ENCODE results near the gene FAM89A. TPM values are rescaled to one million over a fixed set of nuclear protein-coding genes. Genes with fewer than 3 reads are reported as not detected.

FAM89A gene
- total and polyA plus RNA-seq, 2 of the 13 experiments (the other 11 are each of a cell fraction or from before 2014, with no cell fraction given) = 0.35 to 0.44 TPM

- TF ChIP-seq ZNF407 (CRISPR knock-in tag; IDR thresholded peaks at IDR 0.05; ENCODE audit: not compliant biosample characterization) (peak; percentile 65), ZNF878 (CRISPR knock-in tag; IDR thresholded peaks at IDR 0.05) (no peak; the same call in 1 of the 2 replicates), HINFP (CRISPR knock-in tag; IDR thresholded peaks at IDR 0.05; ENCODE audit: low read depth) (0 out of 2 replicates have a peak, but pooled peaks have one; percentile 21), ZSCAN30 (CRISPR knock-in tag; IDR thresholded peaks at IDR 0.05) (no peak), E2F1 (CRISPR knock-in tag; IDR thresholded peaks at IDR 0.05) (peak; percentile 38), FOXK1 (CRISPR knock-in tag; IDR thresholded peaks at IDR 0.05; ENCODE audit: borderline replicate concordance, low read depth) (peak; percentile 69; the same call in 1 of the 2 replicates), ZSCAN20 (CRISPR knock-in tag; IDR thresholded peaks at IDR 0.05; ENCODE audit: borderline replicate concordance) (no peak), MTERF4 (CRISPR knock-in tag; IDR thresholded peaks at IDR 0.05) (0 out of 2 replicates have a peak, but pooled peaks have one; percentile 8), ZZZ3 (CRISPR knock-in tag; IDR thresholded peaks at IDR 0.05; ENCODE audit: borderline replicate concordance) (no peak; the same call in 1 of the 2 replicates)
- TF ChIP-seq, protein P1, sequence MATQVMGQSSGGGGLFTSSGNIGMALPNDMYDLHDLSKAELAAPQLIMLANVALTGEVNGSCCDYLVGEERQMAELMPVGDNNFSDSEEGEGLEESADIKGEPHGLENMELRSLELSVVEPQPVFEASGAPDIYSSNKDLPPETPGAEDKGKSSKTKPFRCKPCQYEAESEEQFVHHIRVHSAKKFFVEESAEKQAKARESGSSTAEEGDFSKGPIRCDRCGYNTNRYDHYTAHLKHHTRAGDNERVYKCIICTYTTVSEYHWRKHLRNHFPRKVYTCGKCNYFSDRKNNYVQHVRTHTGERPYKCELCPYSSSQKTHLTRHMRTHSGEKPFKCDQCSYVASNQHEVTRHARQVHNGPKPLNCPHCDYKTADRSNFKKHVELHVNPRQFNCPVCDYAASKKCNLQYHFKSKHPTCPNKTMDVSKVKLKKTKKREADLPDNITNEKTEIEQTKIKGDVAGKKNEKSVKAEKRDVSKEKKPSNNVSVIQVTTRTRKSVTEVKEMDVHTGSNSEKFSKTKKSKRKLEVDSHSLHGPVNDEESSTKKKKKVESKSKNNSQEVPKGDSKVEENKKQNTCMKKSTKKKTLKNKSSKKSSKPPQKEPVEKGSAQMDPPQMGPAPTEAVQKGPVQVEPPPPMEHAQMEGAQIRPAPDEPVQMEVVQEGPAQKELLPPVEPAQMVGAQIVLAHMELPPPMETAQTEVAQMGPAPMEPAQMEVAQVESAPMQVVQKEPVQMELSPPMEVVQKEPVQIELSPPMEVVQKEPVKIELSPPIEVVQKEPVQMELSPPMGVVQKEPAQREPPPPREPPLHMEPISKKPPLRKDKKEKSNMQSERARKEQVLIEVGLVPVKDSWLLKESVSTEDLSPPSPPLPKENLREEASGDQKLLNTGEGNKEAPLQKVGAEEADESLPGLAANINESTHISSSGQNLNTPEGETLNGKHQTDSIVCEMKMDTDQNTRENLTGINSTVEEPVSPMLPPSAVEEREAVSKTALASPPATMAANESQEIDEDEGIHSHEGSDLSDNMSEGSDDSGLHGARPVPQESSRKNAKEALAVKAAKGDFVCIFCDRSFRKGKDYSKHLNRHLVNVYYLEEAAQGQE (IDR thresholded peaks at IDR 0.05; ENCODE audit: borderline replicate concordance in 1 of 2, low read depth in 1 of 2, low read length in 2 of 2) = no peak
Observed at GRCh38 chr1:230978491-230979388, 61.3 kb downstream of the FAM89A start, which contains the start of the genes ARV1 and TTC13 (continued).

All from HepG2 (cell line).